NCI-H2081 (cell line): ENCODE data around the gene LARP4B.
"Not testable (repeated sequence)": the region's sequence is repeated elsewhere in the genome, so short reads cannot be mapped to it uniquely, and the experiment has no call there.

ENCODE experiments used
- DNase-seq, 2 experiments: peaks; one replicate each; lab custom pipeline; 2025; lab: John Stamatoyannopoulos, UW

LARP4B gene

GRCh38 chr10:958106-958505 is 26.6 kb upstream of the LARP4B start:
- DNase-seq: no peak

GRCh38 chr10:955820-956217 is 24.3 kb upstream of the LARP4B start:
- DNase-seq: no peak

GRCh38 chr10:955127-955819 is 23.8 kb upstream of the LARP4B start:
- no peak for DNase-seq

GRCh38 chr10:954396-954795 is 22.9 kb upstream of the LARP4B start:
- DNase-seq: no peak

- DNase-seq: no peak
Measured at GRCh38 chr10:953836-954235, 22.3 kb upstream of the LARP4B start.

- no peak for DNase-seq
Measured at GRCh38 chr10:949446-949845, 17.9 kb upstream of the LARP4B start.

- DNase-seq: no peak
Measured at GRCh38 chr10:948347-948746, 16.8 kb upstream of the LARP4B start.

- DNase-seq: no peak
Measured at GRCh38 chr10:947881-948280, 16.4 kb upstream of the LARP4B start.

- DNase-seq: no peak
Measured at GRCh38 chr10:947051-947450, 15.5 kb upstream of the LARP4B start.

GRCh38 chr10:945778-946177 is 14.3 kb upstream of the LARP4B start:
- DNase-seq: no peak

- DNase-seq: no peak
Measured at GRCh38 chr10:944034-944831, 12.7 kb upstream of the LARP4B start.

- DNase-seq: no peak
Measured at GRCh38 chr10:943334-944033, 12.0 kb upstream of the LARP4B start.

- no peak for DNase-seq
Measured at GRCh38 chr10:938941-939678, 7.6 kb upstream of the LARP4B start.

GRCh38 chr10:934746-935406 is 3.4 kb upstream of the LARP4B start:
- no peak for DNase-seq

- DNase-seq: not testable (repeated sequence)
Measured at GRCh38 chr10:934165-934564, 2.7 kb upstream of the LARP4B start.

- DNase-seq: no peak
Measured at GRCh38 chr10:932589-932988, 1.1 kb upstream of the LARP4B start.

- DNase-seq: no peak
Measured at GRCh38 chr10:930625-931325, 730 bp downstream of the LARP4B start.

- no peak for DNase-seq
Measured at GRCh38 chr10:929960-930624, 1.4 kb downstream of the LARP4B start.

GRCh38 chr10:927131-927530 is 4.4 kb downstream of the LARP4B start:
- no peak for DNase-seq

GRCh38 chr10:926075-926698 is 5.3 kb downstream of the LARP4B start:
- DNase-seq: no peak
